HepG2 (cell line): ENCODE data around the gene KDM6B. TPM values are rescaled to one million over a fixed set of nuclear protein-coding genes. Genes with fewer than 3 reads are reported as not detected.

Experiments used
- BCL6 ChIP-seq: IDR thresholded peaks from 2 replicates; pipeline ENCODE4 v1.6.1; 2016; ENCODE audit warnings: missing genetic modification reagents, missing compliant biosample characterization
- ELF3 ChIP-seq: IDR thresholded peaks from 2 replicates; pipeline ENCODE4 v1.6.1; 2016; ENCODE audit warnings: missing genetic modification reagents, missing compliant biosample characterization
- ERF ChIP-seq: IDR thresholded peaks from 2 replicates; pipeline ENCODE4 v1.6.1; 2018; ENCODE audit warnings: missing biosample characterization, missing genetic modification reagents
- FOXK2 ChIP-seq: fragments of 450-650 bp; IDR thresholded peaks from 2 replicates; pipeline ENCODE4 v1.6.1; 2016
- HNF4A ChIP-seq: sonication (generic); formaldehyde crosslinking; IDR thresholded peaks from 2 replicates; pipeline ENCODE4 v1.4.0; 2020; ENCODE audit warnings: missing genetic modification reagents
- HNF4G ChIP-seq, 2 experiments: sonication (generic) in 1 of 2; formaldehyde crosslinking in 1 of 2; IDR thresholded peaks; 2 replicates each; pipeline versions ENCODE4 v1.4.0 to v1.6.1; 2011 to 2020; ENCODE audit warnings: borderline replicate concordance in 2 of 2, low read depth in 2 of 2, mild to moderate bottlenecking in 2 of 2, low read length in 1 of 2, missing genetic modification reagents in 1 of 2, moderate library complexity in 1 of 2
- LCORL ChIP-seq, 2 experiments: fragments of 450-650 bp in 1 of 2; sonication (generic) in 1 of 2; formaldehyde crosslinking in 1 of 2; IDR thresholded peaks; 2 replicates each; pipeline versions ENCODE4 v1.5.0 to v1.6.1; 2017 to 2020; ENCODE audit warnings: antibody characterized with exemption in 1 of 2, missing genetic modification reagents in 1 of 2
- PHF21A ChIP-seq: sonication (generic); formaldehyde crosslinking; IDR thresholded peaks from 2 replicates; pipeline ENCODE4 v1.5.0; 2020; ENCODE audit warnings: mild to moderate bottlenecking, missing genetic modification reagents
- RCOR2 ChIP-seq: IDR thresholded peaks from 2 replicates; pipeline ENCODE4 v1.6.1; 2016; ENCODE audit warnings: missing biosample characterization, missing genetic modification reagents
- STAG1 ChIP-seq: sonication (generic); formaldehyde crosslinking; IDR thresholded peaks from 2 replicates; pipeline ENCODE4 v1.4.0; 2020; ENCODE audit warnings: missing genetic modification reagents
- TBX2 ChIP-seq: sonication (generic); formaldehyde crosslinking; IDR thresholded peaks from 2 replicates; pipeline ENCODE4 v1.5.0; 2020; ENCODE audit warnings: missing genetic modification reagents, mild to moderate bottlenecking, borderline replicate concordance
- TEAD3 ChIP-seq: optimal IDR thresholded peaks from 2 replicates; pipeline ENCODE3; 2016; ENCODE audit warnings: borderline replicate concordance
- XRCC5 ChIP-seq: fragments of 200-400 bp; formaldehyde crosslinking; optimal IDR thresholded peaks from 2 replicates; pipeline ENCODE3; 2017; ENCODE audit warnings: mild to moderate bottlenecking, low read length
- ZBTB20 ChIP-seq: sonication (generic); formaldehyde crosslinking; IDR thresholded peaks from 2 replicates; pipeline ENCODE4 v1.8.1; 2023; ENCODE audit warnings: missing genetic modification reagents, low read depth, mild to moderate bottlenecking, borderline replicate concordance
- ZBTB34 ChIP-seq: sonication (generic); formaldehyde crosslinking; IDR thresholded peaks from 2 replicates; pipeline ENCODE4 v1.8.0; 2022; ENCODE audit warnings: mild to moderate bottlenecking, missing genetic modification reagents
- ZNF724P ChIP-seq: sonication (generic); formaldehyde crosslinking; IDR thresholded peaks from 2 replicates; pipeline ENCODE4 v1.8.0; 2022; ENCODE audit warnings: missing genetic modification reagents, borderline replicate concordance
- polyA plus RNA-seq, 8 experiments: library from polyadenylated mRNA; depleted of rRNA in 3 of 8; stranded (reverse) in 7 of 8; unstranded in 1 of 8; fragments of >200 nt; fragmentation: Illumina TruSeq in 4 of 8; extraction: Trizol in 4 of 8; gene quantifications; 2 replicates each; pipeline versions ENCODE4 v1.2.1 to v1.2.3, GENCODE V29; 2011 to 2016; ENCODE audit warnings: low read depth in 4 of 8, missing spikeins in 1 of 8, mixed read lengths in 1 of 8; ENCODE audit not compliant: insufficient read depth in 1 of 8
- total RNA-seq, 5 experiments: library from RNA; depleted of rRNA; stranded (reverse); fragments of >200 nt; fragmentation: Illumina TruSeq; extraction: Trizol; gene quantifications; 2 replicates each; pipeline ENCODE4 v1.2.3, GENCODE V29; 2016; ENCODE audit warnings: low read depth in 1 of 5
- TF ChIP-seq, protein P1 (sequence below): sonication (generic); formaldehyde crosslinking; IDR thresholded peaks from 2 replicates; pipeline ENCODE4 v1.5.1; 2020; ENCODE audit warnings: mild to moderate bottlenecking, missing genetic modification reagents, borderline replicate concordance
- TF ChIP-seq, protein P2 (sequence below): sonication (generic); formaldehyde crosslinking; IDR thresholded peaks from 2 replicates; pipeline ENCODE4 v1.4.0; 2020; ENCODE audit warnings: missing genetic modification reagents

Gene KDM6B
- total and polyA plus RNA-seq, 2 of the 13 experiments (the other 11 are each of a cell fraction or from before 2014, with no cell fraction given): 1.3 to 2.1 TPM

DNA sequence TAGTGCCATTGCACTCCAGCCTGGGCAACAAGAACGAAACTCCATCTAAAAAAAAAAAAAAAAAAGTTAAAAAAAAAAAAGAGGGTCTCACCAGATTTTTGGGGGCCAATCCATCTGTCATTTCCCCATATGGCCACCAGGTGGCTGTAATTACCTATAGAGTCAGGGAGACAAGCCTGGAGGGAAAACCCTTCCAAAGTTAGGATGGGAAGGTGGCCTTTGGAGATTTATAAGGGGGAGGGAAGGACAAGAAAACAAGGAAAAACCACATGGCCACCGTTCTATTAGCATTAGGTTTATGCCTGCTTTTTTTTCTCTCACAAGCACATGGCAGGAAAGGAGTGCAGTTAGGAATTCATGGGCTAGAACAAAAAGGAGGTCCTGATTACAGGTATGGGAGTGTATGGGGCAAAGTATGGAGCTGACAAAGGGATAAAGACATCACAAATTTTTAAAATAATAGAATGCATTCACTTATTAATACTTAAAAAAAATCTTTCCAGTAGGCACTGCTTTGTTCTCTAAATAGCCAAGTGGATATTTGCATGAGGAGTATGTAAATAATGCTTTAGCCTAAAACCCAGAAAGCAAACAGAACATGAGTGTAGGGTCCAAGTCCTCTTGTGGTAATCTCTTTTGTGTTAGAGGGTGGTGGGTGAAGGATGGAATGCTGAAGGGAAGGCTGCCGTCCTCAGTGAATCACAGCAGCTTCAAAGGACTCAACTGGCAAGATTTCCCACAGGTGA, 28.8 kb downstream of the KDM6B start (continued):
- TF ChIP-seq, protein P1, sequence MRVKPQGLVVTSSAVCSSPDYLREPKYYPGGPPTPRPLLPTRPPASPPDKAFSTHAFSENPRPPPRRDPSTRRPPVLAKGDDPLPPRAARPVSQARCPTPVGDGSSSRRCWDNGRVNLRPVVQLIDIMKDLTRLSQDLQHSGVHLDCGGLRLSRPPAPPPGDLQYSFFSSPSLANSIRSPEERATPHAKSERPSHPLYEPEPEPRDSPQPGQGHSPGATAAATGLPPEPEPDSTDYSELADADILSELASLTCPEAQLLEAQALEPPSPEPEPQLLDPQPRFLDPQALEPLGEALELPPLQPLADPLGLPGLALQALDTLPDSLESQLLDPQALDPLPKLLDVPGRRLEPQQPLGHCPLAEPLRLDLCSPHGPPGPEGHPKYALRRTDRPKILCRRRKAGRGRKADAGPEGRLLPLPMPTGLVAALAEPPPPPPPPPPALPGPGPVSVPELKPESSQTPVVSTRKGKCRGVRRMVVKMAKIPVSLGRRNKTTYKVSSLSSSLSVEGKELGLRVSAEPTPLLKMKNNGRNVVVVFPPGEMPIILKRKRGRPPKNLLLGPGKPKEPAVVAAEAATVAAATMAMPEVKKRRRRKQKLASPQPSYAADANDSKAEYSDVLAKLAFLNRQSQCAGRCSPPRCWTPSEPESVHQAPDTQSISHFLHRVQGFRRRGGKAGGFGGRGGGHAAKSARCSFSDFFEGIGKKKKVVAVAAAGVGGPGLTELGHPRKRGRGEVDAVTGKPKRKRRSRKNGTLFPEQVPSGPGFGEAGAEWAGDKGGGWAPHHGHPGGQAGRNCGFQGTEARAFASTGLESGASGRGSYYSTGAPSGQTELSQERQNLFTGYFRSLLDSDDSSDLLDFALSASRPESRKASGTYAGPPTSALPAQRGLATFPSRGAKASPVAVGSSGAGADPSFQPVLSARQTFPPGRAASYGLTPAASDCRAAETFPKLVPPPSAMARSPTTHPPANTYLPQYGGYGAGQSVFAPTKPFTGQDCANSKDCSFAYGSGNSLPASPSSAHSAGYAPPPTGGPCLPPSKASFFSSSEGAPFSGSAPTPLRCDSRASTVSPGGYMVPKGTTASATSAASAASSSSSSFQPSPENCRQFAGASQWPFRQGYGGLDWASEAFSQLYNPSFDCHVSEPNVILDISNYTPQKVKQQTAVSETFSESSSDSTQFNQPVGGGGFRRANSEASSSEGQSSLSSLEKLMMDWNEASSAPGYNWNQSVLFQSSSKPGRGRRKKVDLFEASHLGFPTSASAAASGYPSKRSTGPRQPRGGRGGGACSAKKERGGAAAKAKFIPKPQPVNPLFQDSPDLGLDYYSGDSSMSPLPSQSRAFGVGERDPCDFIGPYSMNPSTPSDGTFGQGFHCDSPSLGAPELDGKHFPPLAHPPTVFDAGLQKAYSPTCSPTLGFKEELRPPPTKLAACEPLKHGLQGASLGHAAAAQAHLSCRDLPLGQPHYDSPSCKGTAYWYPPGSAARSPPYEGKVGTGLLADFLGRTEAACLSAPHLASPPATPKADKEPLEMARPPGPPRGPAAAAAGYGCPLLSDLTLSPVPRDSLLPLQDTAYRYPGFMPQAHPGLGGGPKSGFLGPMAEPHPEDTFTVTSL (CRISPR knock-in tag): peak; percentile 55; the same call in 1 of the 2 replicates
- TF ChIP-seq XRCC5 (no peak), ZNF724P (CRISPR knock-in tag) (no peak), TEAD3 (CRISPR knock-in tag) (peak; percentile 88), STAG1 (peak; percentile 76), TBX2 (CRISPR knock-in tag) (peak; percentile 46; the same call in 1 of the 2 replicates), ZBTB20 (no peak), HNF4A (peak; percentile 83), ZBTB34 (CRISPR knock-in tag) (peak; percentile 64; the same call in 1 of the 2 replicates), ELF3 (CRISPR knock-in tag) (0 out of 2 replicates have a peak, but pooled peaks have one; percentile 44), LCORL (IDR thresholded peaks at IDR 0.05) (peak; percentile 80), LCORL (CRISPR knock-in tag; IDR thresholded peaks at IDR 0.05) (peak; percentile 84; the same call in 1 of the 2 replicates), ERF (CRISPR knock-in tag) (peak; percentile 63; the same call in 1 of the 2 replicates), PHF21A (CRISPR knock-in tag) (peak; percentile 72), HNF4G (IDR thresholded peaks at IDR 0.05; ENCODE audit: borderline replicate concordance, low read depth, low read length) (peak; percentile 68), HNF4G (CRISPR knock-in tag; IDR thresholded peaks at IDR 0.05; ENCODE audit: borderline replicate concordance, low read depth) (no peak), RCOR2 (0 out of 2 replicates have a peak, but pooled peaks have one; percentile 37), FOXK2 (0 out of 2 replicates have a peak, but pooled peaks have one; percentile 24), BCL6 (CRISPR knock-in tag) (peak; percentile 64)
- TF ChIP-seq, protein P2, sequence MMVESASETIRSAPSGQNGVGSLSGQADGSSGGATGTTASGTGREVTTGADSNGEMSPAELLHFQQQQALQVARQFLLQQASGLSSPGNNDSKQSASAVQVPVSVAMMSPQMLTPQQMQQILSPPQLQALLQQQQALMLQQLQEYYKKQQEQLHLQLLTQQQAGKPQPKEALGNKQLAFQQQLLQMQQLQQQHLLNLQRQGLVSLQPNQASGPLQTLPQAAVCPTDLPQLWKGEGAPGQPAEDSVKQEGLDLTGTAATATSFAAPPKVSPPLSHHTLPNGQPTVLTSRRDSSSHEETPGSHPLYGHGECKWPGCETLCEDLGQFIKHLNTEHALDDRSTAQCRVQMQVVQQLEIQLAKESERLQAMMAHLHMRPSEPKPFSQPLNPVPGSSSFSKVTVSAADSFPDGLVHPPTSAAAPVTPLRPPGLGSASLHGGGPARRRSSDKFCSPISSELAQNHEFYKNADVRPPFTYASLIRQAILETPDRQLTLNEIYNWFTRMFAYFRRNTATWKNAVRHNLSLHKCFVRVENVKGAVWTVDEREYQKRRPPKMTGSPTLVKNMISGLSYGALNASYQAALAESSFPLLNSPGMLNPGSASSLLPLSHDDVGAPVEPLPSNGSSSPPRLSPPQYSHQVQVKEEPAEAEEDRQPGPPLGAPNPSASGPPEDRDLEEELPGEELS (CRISPR knock-in tag): peak; percentile 51; the same call in 1 of the 2 replicates
